Anterior cingulate cortex (tissue), 58 donors: ENCODE data around the gene HDGFL2.

Source experiments
- DNase-seq, 58 donors: peaks; one replicate each; lab custom pipeline; 2025; lab: John Stamatoyannopoulos, UW

HDGFL2 gene

GRCh38 chr19:4510435-4511255, 38.5 kb downstream of the HDGFL2 start:
- DNase-seq = no peak

- no peak for DNase-seq
These were observed 39.4 kb downstream of the HDGFL2 start for GRCh38 chr19:4511300-4512054.

GRCh38 chr19:4512070-4512469, 40.0 kb downstream of the HDGFL2 start:
- no peak for DNase-seq

- no peak for DNase-seq
These were observed 41.2 kb downstream of the HDGFL2 start for GRCh38 chr19:4513248-4513647.

- no peak for DNase-seq
These were observed 43.6 kb downstream of the HDGFL2 start for GRCh38 chr19:4515732-4516131.

GRCh38 chr19:4516199-4516938, 44.3 kb downstream of the HDGFL2 start:
- DNase-seq = no peak

- DNase-seq = peak in 3 of 58 donors; percentile 9 to 23 (median 15)
These were observed 44.8 kb downstream of the HDGFL2 start for GRCh38 chr19:4516939-4517300.

- no peak for DNase-seq
These were observed 45.5 kb downstream of the HDGFL2 start for GRCh38 chr19:4517451-4518057.

GRCh38 chr19:4518345-4519171, 46.5 kb downstream of the HDGFL2 start, which contains the start of gene PLIN4:
TSS of gene PLIN4 (minus strand) at chr19:4518486. CDS start at chr19:4518272, 214 bp downstream.
- peak in 47 of 58 donors; percentile 10 to 82 (median 53) for DNase-seq

- no peak for DNase-seq
These were observed 47.0 kb downstream of the HDGFL2 start for GRCh38 chr19:4519172-4519496.

GRCh38 chr19:4519521-4520277, 47.6 kb downstream of the HDGFL2 start:
- DNase-seq = peak in 11 of 58 donors; percentile 3 to 35 (median 14)

- no peak for DNase-seq
These were observed 49.2 kb downstream of the HDGFL2 start for GRCh38 chr19:4521170-4521887.

- DNase-seq = no peak
These were observed 49.8 kb downstream of the HDGFL2 start for GRCh38 chr19:4521888-4522242.

GRCh38 chr19:4522291-4523002, 50.4 kb downstream of the HDGFL2 start:
- no peak for DNase-seq

GRCh38 chr19:4523306-4524110, 51.4 kb downstream of the HDGFL2 start:
- peak in 11 of 58 donors; percentile 5 to 25 (median 11) for DNase-seq

- DNase-seq = peak in 15 of 58 donors; percentile 0 to 50 (median 16)
These were observed 52.9 kb downstream of the HDGFL2 start for GRCh38 chr19:4524808-4525562.
